HepG2 (cell line): ENCODE results near the gene PLA2R1. TPM values are rescaled to one million over a fixed set of nuclear protein-coding genes. Genes with fewer than 3 reads are reported as not detected.

Experiments
- ATF1 ChIP-seq: IDR thresholded peaks from 2 replicates; pipeline ENCODE4 v1.6.1; 2016; ENCODE audit warnings: mild to moderate bottlenecking, control low read depth
- DPF2 ChIP-seq: sonication (generic); formaldehyde crosslinking; IDR thresholded peaks from 2 replicates; pipeline ENCODE4 v1.4.0; 2020; ENCODE audit warnings: mild to moderate bottlenecking, low read depth, missing genetic modification reagents, borderline replicate concordance
- GLI4 ChIP-seq: sonication (generic); formaldehyde crosslinking; IDR thresholded peaks from 2 replicates; pipeline ENCODE4 v1.5.1; 2020; ENCODE audit warnings: missing genetic modification reagents, mild to moderate bottlenecking, moderate library complexity, borderline replicate concordance
- KDM3A ChIP-seq: IDR thresholded peaks from 2 replicates; pipeline ENCODE4 v1.6.1; 2018; ENCODE audit warnings: low read depth, missing compliant biosample characterization
- MIXL1 ChIP-seq: IDR thresholded peaks from 2 replicates; pipeline ENCODE4 v1.6.1; 2016
- PRDM4 ChIP-seq: sonication (generic); formaldehyde crosslinking; IDR thresholded peaks from 2 replicates; pipeline ENCODE4 v1.9.0; 2021; ENCODE audit warnings: missing genetic modification reagents, borderline replicate concordance
- TAF1 ChIP-seq: sonication (generic); formaldehyde crosslinking; IDR thresholded peaks from 2 replicates; pipeline ENCODE4 v1.4.0; 2020; ENCODE audit warnings: missing genetic modification reagents
- TARDBP ChIP-seq: sonication (generic); formaldehyde crosslinking; IDR thresholded peaks from 2 replicates; pipeline ENCODE4 v1.8.0; 2022; ENCODE audit warnings: mild to moderate bottlenecking, missing genetic modification reagents
- TEAD3 ChIP-seq: optimal IDR thresholded peaks from 2 replicates; pipeline ENCODE3; 2016; ENCODE audit warnings: borderline replicate concordance
- ZMYM3 ChIP-seq: sonication (generic); formaldehyde crosslinking; IDR thresholded peaks from 2 replicates; pipeline ENCODE4 v1.5.1; 2020; ENCODE audit warnings: mild to moderate bottlenecking, missing genetic modification reagents
- ZNF460 ChIP-seq: sonication (generic); formaldehyde crosslinking; IDR thresholded peaks from 2 replicates; pipeline ENCODE4 v1.5.1; 2020; ENCODE audit warnings: missing genetic modification reagents, mild to moderate bottlenecking, borderline replicate concordance
- ZNF577 ChIP-seq: sonication (generic); formaldehyde crosslinking; IDR thresholded peaks from 2 replicates; pipeline ENCODE4 v1.4.0; 2020; ENCODE audit warnings: mild to moderate bottlenecking, low read depth, missing genetic modification reagents, borderline replicate concordance
- ZNF746 ChIP-seq: sonication (generic); formaldehyde crosslinking; IDR thresholded peaks from 2 replicates; pipeline ENCODE4 v1.8.0; 2022; ENCODE audit warnings: mild to moderate bottlenecking, missing genetic modification reagents
- ZNF850 ChIP-seq: sonication (generic); formaldehyde crosslinking; conservative IDR thresholded peaks from 2 replicates; pipeline ENCODE4 v1.9.0; 2021; ENCODE audit warnings: mild to moderate bottlenecking, missing genetic modification reagents
- polyA plus RNA-seq, 8 experiments: library from polyadenylated mRNA; depleted of rRNA in 3 of 8; stranded (reverse) in 7 of 8; unstranded in 1 of 8; fragments of >200 nt; fragmentation: Illumina TruSeq in 4 of 8; extraction: Trizol in 4 of 8; gene quantifications; 2 replicates each; pipeline versions ENCODE4 v1.2.1 to v1.2.3, GENCODE V29; 2011 to 2016; ENCODE audit warnings: low read depth in 4 of 8, missing spikeins in 1 of 8, mixed read lengths in 1 of 8; ENCODE audit not compliant: insufficient read depth in 1 of 8
- total RNA-seq, 5 experiments: library from RNA; depleted of rRNA; stranded (reverse); fragments of >200 nt; fragmentation: Illumina TruSeq; extraction: Trizol; gene quantifications; 2 replicates each; pipeline ENCODE4 v1.2.3, GENCODE V29; 2016; ENCODE audit warnings: low read depth in 1 of 5
- TF ChIP-seq, protein P1 (sequence below): sonication (generic); formaldehyde crosslinking; IDR thresholded peaks from 2 replicates; pipeline ENCODE4 v1.4.0; 2020; ENCODE audit warnings: mild to moderate bottlenecking, missing genetic modification reagents
- TF ChIP-seq, protein P2 (sequence below): IDR thresholded peaks from 2 replicates; pipeline ENCODE4 v1.6.1; 2016; ENCODE audit warnings: missing genetic modification reagents, missing compliant biosample characterization
- TF ChIP-seq, protein P3 (sequence below): sonication (generic); formaldehyde crosslinking; IDR thresholded peaks from 2 replicates; pipeline ENCODE4 v1.4.0; 2020; ENCODE audit warnings: missing genetic modification reagents, borderline replicate concordance

Gene PLA2R1
- total and polyA plus RNA-seq, 2 of the 13 experiments (the other 11 are each of a cell fraction or from before 2014, with no cell fraction given) = not detected

DNA sequence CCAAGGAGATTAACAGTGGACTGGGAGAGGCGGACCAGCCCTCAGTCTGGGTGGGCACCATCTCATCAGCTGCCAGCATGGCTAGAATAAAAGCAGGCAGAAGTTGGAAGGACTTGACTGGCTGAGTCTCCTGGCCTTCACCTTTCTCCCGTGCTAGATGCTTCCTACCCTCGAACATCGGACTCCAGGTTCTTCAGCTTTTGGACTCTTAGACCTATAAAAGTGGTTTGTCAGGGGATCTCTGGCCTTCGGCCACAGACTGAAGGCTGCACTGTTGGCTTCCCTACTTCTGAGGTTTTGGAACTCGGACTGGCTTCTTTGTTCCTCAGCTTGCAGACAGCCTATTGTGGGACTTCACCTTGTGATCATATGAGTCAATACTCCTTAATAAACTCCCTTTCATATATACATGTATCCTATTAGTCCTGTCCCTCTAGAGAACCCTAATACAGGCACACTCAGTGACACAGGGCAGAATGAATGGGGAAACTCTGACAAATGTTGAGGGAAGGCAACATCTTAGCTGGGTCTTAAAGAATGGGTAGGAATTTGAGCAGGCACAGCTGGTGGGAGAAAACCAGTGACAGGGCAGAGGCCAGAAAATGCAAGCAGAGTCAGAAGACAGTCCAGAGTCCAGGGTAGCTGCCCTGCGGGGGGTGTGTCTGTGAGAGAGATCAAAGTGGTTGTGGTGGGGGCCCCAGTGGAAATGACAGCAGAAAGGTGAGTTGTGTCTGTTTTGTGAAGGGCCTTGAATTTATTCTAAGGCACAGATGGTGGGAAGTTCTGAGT, 156.3 kb downstream of the PLA2R1 start (continued):
- TF ChIP-seq, protein P1, sequence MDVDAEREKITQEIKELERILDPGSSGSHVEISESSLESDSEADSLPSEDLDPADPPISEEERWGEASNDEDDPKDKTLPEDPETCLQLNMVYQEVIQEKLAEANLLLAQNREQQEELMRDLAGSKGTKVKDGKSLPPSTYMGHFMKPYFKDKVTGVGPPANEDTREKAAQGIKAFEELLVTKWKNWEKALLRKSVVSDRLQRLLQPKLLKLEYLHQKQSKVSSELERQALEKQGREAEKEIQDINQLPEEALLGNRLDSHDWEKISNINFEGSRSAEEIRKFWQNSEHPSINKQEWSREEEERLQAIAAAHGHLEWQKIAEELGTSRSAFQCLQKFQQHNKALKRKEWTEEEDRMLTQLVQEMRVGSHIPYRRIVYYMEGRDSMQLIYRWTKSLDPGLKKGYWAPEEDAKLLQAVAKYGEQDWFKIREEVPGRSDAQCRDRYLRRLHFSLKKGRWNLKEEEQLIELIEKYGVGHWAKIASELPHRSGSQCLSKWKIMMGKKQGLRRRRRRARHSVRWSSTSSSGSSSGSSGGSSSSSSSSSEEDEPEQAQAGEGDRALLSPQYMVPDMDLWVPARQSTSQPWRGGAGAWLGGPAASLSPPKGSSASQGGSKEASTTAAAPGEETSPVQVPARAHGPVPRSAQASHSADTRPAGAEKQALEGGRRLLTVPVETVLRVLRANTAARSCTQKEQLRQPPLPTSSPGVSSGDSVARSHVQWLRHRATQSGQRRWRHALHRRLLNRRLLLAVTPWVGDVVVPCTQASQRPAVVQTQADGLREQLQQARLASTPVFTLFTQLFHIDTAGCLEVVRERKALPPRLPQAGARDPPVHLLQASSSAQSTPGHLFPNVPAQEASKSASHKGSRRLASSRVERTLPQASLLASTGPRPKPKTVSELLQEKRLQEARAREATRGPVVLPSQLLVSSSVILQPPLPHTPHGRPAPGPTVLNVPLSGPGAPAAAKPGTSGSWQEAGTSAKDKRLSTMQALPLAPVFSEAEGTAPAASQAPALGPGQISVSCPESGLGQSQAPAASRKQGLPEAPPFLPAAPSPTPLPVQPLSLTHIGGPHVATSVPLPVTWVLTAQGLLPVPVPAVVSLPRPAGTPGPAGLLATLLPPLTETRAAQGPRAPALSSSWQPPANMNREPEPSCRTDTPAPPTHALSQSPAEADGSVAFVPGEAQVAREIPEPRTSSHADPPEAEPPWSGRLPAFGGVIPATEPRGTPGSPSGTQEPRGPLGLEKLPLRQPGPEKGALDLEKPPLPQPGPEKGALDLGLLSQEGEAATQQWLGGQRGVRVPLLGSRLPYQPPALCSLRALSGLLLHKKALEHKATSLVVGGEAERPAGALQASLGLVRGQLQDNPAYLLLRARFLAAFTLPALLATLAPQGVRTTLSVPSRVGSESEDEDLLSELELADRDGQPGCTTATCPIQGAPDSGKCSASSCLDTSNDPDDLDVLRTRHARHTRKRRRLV (CRISPR knock-in tag) = no peak
- TF ChIP-seq MIXL1 (CRISPR knock-in tag) (no peak), ATF1 (CRISPR knock-in tag) (no peak), ZNF577 (CRISPR knock-in tag) (no peak), ZNF850 (no peak), PRDM4 (CRISPR knock-in tag) (no peak), DPF2 (no peak), ZMYM3 (CRISPR knock-in tag) (0 out of 2 replicates have a peak, but pooled peaks have one; percentile 6), TEAD3 (CRISPR knock-in tag) (peak; percentile 87), TAF1 (CRISPR knock-in tag) (no peak), TARDBP (CRISPR knock-in tag) (no peak), ZNF460 (CRISPR knock-in tag) (peak; percentile 52; the same call in 1 of the 2 replicates), GLI4 (CRISPR knock-in tag) (no peak), KDM3A (0 out of 2 replicates have a peak, but pooled peaks have one; percentile 28), ZNF746 (CRISPR knock-in tag) (0 out of 2 replicates have a peak, but pooled peaks have one; percentile 31)
- TF ChIP-seq, protein P2, sequence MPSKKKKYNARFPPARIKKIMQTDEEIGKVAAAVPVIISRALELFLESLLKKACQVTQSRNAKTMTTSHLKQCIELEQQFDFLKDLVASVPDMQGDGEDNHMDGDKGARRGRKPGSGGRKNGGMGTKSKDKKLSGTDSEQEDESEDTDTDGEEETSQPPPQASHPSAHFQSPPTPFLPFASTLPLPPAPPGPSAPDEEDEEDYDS (CRISPR knock-in tag) = no peak
- TF ChIP-seq, protein P3, sequence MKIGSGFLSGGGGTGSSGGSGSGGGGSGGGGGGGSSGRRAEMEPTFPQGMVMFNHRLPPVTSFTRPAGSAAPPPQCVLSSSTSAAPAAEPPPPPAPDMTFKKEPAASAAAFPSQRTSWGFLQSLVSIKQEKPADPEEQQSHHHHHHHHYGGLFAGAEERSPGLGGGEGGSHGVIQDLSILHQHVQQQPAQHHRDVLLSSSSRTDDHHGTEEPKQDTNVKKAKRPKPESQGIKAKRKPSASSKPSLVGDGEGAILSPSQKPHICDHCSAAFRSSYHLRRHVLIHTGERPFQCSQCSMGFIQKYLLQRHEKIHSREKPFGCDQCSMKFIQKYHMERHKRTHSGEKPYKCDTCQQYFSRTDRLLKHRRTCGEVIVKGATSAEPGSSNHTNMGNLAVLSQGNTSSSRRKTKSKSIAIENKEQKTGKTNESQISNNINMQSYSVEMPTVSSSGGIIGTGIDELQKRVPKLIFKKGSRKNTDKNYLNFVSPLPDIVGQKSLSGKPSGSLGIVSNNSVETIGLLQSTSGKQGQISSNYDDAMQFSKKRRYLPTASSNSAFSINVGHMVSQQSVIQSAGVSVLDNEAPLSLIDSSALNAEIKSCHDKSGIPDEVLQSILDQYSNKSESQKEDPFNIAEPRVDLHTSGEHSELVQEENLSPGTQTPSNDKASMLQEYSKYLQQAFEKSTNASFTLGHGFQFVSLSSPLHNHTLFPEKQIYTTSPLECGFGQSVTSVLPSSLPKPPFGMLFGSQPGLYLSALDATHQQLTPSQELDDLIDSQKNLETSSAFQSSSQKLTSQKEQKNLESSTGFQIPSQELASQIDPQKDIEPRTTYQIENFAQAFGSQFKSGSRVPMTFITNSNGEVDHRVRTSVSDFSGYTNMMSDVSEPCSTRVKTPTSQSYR (CRISPR knock-in tag) = peak; percentile 57; the same call in 1 of the 2 replicates
